NCI-H1694 treated with DMSO at 0.1 percent for 48 hours (cell line): ENCODE data around the gene TMEM63C.

Experiments
- DNase-seq: peaks from one replicate; lab custom pipeline; 2025; lab: John Stamatoyannopoulos, UW

The TMEM63C gene

DNA sequence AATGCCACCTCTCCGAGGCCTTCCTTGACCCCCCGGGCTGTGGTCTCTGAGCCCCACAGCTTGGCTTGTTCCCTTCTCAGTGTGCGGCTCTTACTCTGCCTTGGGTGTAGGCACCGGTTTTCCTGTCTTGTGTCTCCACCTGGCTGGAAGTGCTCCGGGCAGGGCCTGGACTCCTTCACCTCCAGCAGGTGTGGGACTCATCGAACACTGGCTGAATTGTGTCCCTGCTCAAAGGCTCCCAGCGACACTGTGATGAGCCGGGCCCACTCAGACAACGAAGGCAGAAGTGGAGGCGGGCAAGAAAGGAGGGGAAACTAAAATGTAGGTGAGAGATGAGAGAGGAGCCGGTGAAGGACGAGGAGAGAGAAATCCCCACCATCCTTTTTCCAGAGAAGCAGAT, 18.0 kb downstream of the TMEM63C start:
- DNase-seq, result no peak

DNA sequence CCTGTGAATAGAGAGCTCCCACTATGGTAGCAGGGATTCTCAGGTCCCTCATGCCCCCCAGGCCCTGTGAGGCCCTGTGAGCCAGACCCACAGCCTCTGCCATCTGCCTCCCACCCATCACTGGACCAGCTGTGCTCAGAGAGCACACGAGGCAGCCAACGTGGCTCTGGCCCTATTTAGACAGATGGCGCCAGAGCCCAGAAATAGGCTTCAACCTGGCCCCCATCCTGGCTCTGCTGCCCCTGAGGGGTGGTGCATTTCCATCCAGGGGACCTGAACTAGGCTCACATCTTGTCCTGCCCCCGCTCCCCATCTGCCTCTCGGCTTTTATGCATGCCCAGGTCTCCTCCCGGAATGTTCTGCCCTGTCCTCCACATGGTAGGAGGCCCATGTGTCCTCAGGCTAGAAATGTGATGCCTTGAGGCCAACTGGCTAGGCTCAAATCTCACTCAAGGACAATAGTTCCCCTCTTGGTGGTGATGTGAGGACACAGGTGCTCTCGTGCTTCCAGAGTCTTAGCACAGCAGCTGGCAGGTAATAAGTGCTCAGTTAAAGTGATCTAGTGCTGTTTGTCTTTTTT, 18.9 kb downstream of the TMEM63C start:
- peak; percentile 97 for DNase-seq

DNA sequence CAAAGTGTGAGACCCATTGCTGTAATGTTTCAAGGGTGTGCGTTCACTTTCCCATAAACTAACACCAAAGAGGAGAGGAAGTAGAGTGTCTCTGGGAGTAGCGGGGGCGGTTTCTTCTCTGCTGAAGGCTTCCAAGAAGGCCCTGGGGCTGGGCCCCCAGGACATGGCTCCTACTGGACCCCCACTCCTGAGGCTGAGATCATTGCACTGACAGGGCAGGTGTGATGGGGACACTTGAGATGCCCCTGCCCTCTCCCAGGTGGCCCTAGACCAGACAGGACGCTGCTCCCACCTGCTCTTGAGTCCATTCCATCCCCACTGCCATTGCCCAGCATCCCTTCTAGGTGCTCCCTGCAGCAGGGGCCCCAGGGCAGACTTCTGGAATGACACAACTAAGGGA, 20.1 kb downstream of the TMEM63C start:
- DNase-seq, result no peak

DNA sequence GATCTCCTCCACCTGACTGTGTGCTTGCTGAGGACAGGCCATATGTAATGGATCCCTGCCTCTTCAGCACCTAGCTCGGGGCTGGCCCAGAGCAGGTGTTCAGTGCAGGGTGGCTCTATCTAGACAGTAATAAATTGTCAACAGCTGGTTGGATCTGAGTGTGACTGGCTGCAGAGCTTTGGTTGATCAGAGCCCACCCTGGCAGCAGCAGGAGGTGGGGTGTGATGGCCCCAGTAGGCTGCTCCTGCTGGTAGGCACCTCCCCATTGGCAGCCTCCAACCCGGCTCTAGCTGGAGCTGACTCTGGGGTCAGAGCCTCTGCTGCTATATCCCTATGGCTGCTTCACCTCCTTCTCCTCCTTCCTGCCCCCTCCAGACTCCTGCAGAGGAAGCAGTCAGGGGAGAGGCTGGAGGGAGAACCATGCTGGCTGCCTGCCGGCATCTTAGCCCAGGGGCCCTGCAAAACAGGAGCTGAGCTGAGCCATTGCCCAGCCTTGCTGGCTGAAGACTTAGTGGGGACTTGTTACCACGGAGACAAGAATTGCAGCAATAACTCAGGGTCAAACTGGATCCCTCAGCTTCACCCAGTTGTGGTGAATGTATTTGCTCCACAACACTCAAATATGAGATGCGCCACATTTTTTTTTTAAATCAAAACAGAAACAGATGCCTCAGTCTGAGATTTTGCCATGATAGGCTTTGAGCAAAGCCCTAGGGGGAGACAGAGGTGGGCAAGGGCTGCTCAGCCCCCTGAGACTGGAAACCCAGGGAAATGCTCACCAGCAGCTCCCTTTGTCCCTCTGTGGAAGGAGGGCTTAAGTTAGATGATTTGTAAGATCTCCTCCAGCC, 22.2 kb downstream of the TMEM63C start:
- DNase-seq, result peak; percentile 82

DNA sequence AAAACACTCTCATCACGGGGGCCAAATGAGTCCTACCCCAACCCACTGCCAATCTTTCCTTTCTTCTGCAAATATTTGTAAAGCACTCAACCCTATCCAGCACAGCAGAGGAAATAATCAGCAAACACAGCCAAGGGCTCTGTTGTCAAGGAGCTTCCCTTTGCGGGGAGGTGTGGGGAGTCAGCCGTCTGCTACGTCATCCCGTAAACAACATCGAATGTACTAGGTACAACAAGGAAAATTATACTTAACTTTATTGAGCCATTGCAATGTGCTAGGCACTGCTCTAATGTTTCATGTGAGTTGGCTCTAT, 22.8 kb downstream of the TMEM63C start:
- DNase-seq, result no peak

DNA sequence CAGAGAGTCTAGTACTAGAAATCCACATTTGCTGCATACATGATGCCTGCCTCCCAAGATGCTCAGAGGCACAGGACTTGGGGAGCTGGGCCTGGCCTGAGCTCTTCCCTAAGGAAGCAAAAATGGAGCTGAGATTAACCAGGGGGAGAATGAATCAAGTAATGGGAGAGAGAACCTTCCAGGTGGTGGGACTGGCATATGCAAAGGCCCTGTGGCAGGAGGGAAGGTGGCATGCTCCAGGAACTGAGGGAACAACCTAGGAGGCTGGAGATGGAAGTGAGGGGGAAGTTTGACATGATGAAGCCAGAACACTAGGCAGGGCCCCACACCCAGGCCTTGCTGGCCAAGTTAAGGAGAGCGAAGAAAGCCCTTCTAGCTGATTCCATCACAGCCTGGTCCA, 23.3 kb downstream of the TMEM63C start:
- DNase-seq, result no peak

DNA sequence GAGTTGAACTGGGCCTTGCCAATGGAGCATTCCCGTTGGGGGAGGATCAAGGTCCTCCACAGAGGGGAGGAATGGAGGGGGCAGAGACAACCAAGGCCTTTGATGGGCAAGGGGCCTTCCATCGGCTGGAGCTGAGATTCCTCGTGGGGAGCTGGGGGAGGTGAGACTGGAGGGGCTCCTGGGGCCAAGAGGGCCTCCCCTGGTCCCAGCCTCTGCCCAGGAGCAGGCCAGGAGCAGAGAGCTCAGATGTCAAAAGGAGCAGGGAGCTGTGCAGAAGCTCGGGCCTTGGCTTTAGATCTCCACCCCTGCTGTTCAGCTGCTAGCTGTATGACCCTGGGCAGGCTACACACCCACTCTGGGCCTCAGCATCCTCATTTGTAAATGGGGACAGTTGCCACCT, 24.0 kb downstream of the TMEM63C start:
- DNase-seq, result no peak

DNA sequence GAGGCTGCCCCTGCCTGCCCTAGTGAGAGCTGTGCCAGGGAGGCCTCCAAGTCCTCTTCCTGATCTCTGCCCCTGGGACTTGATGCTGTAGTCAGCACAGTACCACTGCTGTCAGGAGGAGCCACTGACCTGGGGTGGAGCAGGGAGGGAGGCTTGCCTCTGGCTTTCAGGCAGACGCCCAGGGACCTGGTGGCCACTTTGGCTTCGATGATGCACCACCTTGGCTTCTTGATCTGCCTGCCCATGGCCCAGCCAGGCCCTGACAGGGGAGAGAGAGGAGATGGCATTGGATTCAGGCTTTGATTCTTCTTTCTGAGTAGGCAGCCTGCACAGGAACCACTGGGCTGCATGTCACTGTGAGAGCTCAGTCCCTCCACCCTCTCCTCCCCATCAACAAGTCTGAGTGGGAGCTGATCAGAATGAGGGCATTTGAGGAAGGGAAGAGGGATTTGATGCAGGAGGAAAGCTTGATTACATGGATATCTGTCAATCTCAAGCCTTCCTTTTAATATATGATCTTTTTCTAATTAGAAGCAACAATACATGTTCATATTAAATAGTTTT, 24.7 kb downstream of the TMEM63C start:
- no peak for DNase-seq

DNA sequence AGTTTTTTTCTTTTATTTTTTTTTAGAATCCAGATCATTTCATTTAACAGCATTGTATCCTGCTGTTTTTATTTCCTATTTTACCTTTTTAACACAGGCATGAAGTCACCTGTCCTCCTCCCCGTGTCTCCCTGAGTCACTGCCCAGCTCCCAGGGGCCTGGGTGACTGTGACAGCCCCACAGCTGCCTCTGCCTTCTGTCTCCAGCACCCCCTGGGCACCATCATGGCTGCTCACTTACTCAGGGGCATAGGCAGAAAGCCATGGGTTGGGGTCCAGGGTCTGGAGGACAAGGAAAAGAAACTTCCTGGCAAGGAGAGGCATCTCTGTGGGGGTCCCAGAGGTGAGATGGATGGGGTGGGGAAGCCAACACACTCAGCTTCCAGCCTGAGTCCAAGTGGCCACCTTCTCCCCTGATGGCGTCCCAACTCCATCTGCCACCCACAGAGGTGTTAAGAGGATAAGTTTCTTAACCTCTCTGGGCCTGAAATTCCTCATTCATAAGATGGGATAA, 25.3 kb downstream of the TMEM63C start:
- no peak for DNase-seq

DNA sequence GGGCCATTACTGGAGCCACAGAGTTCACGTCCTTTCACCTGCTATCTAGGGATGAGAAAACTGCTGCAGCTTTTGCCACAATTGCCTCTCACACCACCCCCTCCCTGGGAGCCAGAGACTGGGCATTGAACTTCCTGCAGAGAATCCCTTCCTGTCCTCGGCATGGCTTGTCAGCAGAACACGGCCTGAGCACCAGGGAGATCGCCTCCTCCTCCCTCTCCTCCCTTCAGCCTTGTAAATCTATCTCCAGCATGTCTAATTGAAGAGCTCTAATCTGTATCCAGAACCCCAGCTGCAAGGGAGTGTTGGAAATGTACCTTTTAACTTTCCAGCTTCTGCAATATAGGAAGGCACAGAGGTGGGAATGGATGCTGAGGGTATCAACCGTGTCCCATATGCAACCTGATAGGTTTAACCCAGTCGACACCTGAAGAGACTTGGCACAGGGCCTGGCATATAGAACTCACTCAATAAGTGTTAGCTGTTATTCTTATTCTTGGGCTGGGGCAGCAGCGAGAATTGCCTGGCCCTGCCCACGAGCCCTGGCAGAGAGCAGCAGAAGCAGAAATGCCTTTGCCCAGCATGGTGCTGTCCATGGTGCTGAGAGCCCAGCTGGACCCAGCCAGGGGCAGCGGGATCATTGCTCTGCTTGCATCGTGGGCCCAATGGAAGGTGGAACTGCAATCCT, 26.8 kb downstream of the TMEM63C start:
- no peak for DNase-seq

DNA sequence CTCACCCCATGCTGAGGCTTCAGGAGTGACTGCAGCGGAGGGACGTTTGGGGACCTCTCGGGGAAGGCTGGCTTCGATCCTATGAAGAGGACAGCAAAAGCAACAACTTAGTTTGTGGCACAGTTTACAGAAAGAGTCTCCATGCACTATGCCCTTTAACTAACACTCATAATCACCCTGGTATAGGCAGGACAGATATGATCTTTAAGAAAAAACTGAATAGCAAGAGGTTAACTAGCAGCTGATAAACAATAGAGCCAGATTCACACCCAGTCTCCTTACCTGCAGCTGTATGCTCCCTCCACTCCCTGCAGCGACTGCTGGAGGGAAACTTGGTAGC, 27.4 kb downstream of the TMEM63C start:
- no peak for DNase-seq

DNA sequence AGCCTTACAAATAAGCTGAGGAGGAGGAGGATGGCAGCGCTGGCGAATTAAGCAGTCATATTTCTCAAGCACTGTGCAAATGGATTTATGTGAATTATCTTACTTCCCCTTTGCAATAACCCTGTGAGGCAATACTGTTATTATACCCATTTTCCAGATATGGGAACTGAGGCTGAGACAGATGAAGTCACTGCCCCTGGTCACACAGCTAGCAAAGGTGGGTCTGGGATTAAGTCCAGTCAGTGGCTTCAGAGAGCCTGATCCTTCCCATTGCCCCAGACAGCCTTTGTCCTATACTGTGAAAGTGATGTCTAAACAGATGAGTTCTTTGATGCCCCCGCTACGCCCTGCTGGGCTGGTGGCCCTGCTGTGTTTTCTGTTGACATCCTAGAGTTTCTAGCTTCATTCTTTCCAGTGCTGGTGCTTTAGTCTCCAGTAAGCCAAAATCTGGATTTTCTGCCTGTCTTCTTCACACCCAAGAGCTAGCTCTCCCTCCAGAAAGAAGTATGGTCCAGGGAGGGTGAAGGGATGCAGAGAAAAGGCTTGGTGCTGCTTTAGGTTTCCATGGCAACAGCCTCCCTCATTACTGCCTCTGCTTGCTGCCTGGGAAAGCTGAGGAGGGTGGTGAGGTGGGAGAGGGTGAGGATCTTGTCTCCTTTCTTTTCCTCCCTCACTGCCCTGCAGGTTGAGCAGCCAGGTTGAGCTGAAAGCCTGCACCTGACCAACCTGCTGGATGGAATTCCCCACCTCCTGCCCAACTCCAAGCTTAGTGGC, 30.7 kb downstream of the TMEM63C start:
- no peak for DNase-seq

DNA sequence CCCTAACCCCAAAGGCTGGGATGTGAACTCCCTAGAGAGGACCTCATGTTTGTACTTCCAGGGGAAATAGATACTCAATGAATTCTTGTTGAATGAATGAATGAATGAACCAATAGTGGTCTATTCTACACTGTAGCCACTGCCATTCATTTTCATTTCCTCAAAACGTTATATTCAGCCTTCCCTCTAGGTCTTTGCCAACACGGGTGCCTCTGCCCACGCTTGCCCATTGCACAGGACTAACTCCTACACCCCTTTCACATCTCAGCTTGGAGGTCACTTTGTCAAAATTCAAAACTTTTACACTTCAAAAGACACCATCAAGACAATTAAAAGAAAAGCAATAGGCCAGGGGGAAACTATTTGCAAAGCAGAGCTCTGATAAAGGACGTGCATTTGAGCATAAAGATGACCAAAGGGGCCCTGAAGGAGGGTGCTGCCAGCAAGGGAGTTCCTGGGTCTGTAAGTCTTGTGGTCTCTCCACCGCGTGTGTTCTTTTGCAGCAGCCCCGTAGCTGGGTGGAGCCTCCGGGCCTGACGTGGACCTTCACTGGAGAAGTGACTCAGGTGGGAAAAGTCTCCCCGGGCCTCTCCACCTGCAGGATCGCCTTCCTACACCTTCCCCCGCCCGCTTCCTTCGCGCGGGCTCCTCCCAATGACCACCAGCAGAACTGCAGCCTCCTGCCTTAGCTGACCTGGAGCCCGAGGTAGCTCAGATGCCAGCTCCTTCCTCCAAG, 31.5 kb downstream of the TMEM63C start:
- DNase-seq, result peak; percentile 68

DNA sequence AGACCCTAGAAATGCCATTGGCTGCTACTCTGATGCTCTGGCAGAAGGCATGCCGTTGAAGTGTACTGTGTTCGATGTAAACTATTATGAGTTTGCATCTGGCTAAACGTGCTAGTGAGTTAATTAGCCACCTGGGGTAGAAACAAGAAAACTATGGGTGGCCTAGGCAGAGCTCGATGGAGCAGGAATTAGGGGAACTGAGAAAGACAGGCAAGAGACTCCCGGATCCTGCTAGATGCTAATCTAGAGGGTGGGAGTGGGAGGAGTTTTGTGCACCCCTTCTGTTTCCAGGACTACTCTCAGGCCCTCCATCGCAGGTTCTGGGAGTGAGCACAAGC, 32.0 kb downstream of the TMEM63C start:
- DNase-seq, result no peak

DNA sequence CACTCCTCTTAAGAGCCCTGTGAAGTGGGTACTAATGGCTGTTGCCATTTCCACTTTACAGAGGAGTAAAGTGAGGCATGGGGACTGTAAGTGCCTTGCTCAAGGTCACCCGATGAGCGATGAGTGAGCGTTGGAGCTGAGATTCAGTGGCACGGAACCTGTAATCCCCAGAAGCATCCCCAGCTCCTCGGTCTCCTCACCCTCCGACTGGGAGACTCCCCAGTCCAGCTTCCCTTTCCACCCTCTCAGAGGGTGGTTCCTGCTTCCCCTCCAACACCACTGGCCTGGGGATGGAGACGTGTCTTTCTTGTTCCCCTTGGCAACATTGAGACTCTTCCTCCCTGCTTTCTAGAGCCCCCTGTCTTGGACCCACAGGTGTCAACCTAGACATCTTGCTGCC, 32.6 kb downstream of the TMEM63C start:
- no peak for DNase-seq

DNA sequence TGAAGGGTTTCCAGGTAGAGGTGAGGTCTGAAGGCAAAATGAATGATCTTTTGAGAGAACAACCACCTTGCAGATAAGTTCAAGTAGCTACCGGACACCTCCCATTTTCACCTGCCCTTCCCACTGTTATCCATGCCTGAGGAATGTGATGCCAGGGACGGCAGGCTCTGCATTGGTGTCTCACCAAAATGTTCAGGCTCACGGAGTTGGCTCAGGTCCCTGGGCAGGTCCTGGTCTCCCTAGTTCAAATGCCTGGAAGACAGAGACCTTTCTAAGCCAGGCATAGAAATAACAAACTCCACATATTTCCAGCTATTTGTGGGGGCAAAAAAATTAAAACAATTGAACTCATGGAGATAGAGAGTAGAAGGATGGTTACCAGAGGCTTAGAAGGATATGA, 36.0 kb downstream of the TMEM63C start:
- no peak for DNase-seq

DNA sequence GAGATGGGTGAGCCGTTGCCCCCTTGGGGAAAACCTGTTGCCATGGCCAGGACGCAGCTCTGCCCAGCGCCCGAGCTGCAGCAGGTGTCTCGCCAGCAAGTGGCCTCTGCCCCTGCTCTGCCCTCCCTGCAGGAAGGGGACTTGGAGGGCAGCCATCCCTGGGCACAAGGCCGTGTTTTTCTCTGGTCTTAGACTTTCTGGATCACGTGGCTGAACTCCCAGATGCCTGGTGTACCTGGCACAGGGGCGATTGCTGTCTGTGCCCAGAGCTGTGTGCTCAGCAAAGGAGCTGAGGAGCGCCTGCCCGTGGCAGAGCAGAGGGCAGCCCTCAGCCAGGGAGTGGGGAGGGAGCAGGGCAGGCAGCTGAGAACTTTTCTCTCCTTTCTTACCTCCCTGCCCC, 38.0 kb downstream of the TMEM63C start:
- DNase-seq, result no peak

DNA sequence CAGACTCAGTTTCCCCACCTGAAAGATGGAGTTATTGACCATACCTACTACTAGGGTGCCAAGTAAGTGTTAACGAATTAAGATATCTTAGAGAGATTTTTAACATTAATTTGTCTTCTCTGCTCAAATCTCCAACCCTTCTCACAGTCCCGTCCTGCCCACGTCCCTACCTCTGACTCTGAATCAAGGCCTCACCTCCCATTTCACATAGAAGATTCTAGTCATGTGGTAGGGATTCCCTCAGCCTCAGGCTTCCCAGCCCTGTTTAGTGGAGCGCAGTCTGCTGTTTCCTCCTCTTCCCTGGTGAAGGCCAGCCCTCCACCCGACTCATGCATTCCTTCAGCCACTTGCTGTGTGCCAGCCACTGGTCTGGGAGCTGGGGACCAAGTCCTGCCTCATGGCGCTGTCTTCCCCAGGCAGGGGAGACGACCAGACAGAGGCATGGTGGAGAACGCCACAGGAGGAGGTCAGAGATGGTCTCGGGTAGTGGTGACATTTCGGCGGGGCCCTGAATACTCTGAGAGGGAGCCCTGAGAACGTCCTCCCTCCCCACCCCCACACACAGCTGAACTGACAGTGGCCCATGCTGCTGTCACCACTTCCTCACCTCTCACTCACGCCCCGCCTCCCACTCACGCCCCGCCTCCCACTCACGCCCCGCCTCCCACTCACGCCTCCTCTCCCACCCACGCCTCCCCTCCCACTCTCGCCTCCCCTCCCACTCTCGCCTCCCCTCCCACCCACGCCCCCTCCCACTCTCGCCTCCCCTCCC, 38.8 kb downstream of the TMEM63C start:
- DNase-seq, result no peak

DNA sequence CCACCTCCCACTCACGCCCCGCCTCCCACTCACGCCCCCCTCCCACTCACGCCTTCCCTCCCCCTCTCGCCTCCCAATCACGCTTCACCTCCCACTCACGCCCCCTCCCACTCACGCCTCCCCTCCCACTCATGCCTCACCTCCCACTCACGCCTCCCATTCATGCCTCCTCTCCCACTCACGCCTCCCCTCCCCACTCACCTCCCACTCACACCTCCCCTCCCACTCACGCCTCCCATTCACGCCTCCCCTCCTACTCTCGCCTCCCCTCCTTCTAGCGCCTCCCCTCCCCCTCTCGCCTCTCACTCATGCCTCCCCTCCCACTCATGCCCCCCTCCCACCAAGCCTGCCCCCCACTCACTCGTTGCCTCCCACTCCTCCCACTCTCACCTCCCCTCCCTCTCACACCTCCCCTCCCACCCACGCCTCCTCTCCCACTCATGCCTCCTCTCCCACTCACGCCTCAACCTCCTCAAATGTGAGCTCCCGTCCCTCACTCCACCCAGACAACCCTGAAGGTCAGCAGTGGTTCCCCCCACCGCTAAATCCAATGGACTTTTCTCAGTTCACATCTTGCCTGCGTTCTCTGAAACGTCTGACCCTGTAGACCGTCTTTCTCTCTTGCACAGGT, 39.8 kb downstream of the TMEM63C start:
- no peak for DNase-seq

DNA sequence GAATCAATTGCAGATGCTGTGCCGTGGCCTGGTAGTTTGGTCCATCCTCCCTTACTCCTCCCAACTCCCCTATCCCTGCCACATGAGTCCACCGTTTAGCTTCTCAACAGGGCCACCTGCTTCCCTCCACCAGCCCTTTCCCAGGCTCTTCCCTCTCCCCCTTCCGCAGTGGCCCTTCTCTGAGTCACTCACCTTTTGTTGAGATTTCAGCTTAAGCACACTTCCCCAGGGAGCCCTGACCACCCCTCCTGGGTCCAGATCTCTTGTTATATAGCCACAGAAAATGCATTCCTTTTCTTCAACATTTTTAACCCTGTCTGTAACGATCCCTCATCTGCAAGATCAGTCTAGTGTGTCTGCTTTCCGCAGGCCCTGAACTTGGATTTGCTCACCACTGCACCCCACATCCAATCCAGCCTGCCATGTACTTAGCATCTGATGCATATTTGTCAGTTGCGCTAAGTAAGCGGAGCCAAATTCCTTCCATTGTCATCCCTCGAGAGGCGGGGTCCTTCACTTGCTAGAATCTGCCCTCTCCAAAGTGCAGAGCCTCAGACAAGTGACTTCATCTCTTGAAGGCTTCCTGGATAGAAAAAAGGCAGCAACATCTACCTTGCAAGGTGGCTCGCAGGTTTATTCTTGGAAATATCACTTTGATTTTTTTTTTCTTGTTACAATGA, 41.1 kb downstream of the TMEM63C start:
- DNase-seq, result no peak
